RWPE1 (cell line): ENCODE results near the gene GALNT9.

Experiments
- CTCF ChIA-PET: fragments of 350-600 bp; sonication (Branson Sonifier 250); formaldehyde crosslinking; extraction: SDS; loops from one replicate; lab custom pipeline; 2021; lab: Yijun Ruan, JAX
- POLR2A ChIA-PET: fragments of 400-600 bp; formaldehyde crosslinking; extraction: SDS; loops from one replicate; lab custom pipeline; 2020; ENCODE audit warnings: antibody characterized with exemption; ENCODE audit not compliant: low non-redundant PET; lab: Yijun Ruan, JAX
- DNase-seq: peaks from one replicate; pipeline ENCODE4 v3.0.0; 2012; ENCODE audit warnings: low spot score
- H3K27ac ChIP-seq: fragments of 450-650 bp; 2 replicates; pipeline ENCODE4 v1.5.1; 2017
- TF ChIP-seq, protein P1 (sequence below): fragments of 450-650 bp; conservative IDR thresholded peaks from 2 replicates; pipeline ENCODE4 v1.5.1; 2017; ENCODE audit warnings: low read depth, mild to moderate bottlenecking

GALNT9 gene

DNA sequence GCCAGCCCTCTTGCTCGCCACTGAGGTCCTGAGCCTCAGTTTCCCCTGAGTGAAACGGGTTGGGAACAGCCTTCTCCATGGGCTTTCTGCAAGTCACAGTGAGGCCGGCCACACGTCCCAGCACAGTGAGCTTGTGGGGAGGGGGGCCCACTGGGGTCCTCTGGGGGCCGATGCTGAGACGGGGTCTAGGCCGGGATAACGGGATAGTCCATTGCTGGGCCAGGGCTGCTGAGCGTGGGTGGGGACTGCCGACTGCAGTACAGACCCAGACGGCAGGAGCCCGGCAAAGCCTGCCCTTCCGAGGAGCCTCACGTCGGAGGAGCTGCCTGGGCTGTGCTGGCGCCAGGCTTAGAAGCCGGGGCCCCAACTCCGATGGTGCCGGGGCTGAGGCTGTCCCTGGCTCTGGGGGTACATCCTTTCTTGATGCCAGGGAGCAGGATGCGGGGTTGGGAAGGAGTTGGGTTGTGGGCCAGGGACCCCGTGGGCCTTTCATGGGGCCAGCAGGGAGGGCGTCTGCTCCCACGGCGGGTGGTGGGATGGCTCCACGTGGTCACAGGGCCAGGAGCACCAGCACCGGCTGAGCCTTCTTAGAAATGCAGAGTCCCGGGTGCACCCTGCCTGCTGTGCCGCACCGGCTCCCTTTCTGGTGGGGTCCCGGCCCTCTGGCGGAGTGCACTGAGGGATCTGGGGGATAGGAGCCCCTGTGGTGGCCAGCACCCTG is 160.9 kb downstream of the GALNT9 start:
- CTCF ChIA-PET: no interaction called here
- H3K27ac ChIP-seq: no peak overlapping the region
- TF ChIP-seq, protein P1, sequence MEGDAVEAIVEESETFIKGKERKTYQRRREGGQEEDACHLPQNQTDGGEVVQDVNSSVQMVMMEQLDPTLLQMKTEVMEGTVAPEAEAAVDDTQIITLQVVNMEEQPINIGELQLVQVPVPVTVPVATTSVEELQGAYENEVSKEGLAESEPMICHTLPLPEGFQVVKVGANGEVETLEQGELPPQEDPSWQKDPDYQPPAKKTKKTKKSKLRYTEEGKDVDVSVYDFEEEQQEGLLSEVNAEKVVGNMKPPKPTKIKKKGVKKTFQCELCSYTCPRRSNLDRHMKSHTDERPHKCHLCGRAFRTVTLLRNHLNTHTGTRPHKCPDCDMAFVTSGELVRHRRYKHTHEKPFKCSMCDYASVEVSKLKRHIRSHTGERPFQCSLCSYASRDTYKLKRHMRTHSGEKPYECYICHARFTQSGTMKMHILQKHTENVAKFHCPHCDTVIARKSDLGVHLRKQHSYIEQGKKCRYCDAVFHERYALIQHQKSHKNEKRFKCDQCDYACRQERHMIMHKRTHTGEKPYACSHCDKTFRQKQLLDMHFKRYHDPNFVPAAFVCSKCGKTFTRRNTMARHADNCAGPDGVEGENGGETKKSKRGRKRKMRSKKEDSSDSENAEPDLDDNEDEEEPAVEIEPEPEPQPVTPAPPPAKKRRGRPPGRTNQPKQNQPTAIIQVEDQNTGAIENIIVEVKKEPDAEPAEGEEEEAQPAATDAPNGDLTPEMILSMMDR: no peak
- no peak for DNase-seq
- POLR2A ChIA-PET: no interaction called here

DNA sequence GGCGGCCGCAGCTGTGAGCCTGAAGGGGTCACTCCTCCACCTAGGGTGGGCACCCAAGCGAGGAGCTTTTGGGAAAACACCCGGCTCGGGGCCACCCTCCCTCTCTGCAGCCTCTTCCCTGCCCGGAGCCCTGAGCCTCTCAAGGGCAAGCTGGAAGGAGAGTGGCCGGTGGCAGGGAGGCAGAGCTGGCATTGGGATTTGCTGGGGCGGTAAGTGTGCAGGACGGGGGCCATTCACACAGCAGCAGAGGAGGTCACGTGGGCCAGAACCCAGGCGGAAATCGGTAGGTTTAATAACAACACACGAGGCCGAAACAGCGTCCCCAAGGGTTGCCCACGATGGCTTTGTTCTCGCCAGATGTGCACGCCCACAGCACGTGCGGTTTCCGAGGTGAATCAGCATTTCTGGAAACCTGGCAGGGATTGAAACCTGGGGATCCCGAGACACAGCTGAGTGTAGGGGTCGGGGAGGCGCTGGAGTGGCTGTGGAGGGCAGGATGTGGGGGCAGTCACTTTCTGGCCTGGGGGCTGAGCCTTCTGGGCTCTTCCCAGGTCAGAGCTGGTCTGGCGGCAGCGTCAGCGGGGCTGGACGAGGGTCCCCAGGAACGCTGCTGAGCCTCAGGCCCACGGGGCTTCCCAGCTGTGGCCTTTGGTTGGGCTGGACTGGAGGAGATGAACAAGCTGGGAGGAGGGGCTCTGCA is 161.6 kb downstream of the GALNT9 start:
- H3K27ac ChIP-seq: no peak overlapping the region
- ChIA-PET POLR2A (no interaction called here), CTCF (no interaction called here)
- DNase-seq: no peak
- TF ChIP-seq, protein P1: no peak

DNA sequence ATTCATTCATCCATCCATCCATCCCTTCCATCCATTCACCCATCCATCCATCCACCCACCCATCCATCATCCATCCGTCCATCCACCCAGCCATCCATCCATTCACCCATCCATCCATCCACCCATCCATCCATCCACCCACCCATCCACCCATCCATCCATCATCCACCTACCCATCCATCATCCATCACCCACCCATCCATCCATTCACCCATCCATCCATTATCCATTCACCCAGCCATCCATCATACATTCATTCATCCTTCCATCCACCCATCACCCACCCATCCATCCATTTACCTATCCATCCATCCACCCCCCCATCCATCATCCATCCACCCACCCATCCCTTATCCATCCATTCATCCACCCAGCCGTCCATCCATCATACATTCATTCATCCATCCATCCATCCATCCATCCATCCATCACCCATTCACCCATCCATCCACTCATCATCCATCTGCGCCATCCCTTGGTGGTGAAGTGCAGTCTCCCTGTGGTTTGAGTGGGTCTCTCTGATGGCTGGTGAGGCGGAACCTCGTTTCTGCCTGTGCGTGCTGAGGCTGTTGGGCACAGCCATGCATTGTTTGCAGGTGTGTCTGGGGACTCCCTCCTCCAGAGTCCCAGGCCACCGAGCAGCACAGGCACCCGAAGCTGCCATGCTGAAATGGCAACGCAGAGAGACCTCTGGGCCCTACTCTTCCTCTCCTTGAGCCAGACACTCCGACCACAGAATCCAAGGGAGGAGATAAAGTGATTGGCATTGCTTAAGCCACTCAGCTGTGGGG is 162.4 kb downstream of the GALNT9 start:
- ChIA-PET CTCF (no interaction called here), POLR2A (no interaction called here)
- TF ChIP-seq, protein P1: no peak
- H3K27ac ChIP-seq: no peak overlapping the region
- DNase-seq: no peak

DNA sequence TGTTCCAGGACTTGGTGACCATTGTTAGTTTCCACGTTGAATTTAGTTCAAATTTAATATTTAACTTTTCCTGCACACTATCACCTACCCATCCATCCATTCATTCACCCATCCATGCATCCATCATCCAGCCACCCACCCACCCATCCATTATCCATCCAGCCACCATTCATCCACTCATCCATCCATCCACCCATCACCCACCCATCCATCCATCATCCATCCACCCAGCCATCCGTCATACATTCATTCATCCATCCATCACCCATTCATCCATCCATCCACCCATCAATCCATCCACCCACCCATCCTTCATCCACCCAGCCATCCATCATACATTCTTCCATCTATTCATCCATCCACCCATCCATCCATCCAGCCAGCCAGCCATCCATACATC is 163.3 kb downstream of the GALNT9 start:
- ChIA-PET POLR2A (no interaction called here), CTCF (no interaction called here)
- TF ChIP-seq, protein P1: no peak
- H3K27ac ChIP-seq: no peak overlapping the region
- DNase-seq: no peak

DNA sequence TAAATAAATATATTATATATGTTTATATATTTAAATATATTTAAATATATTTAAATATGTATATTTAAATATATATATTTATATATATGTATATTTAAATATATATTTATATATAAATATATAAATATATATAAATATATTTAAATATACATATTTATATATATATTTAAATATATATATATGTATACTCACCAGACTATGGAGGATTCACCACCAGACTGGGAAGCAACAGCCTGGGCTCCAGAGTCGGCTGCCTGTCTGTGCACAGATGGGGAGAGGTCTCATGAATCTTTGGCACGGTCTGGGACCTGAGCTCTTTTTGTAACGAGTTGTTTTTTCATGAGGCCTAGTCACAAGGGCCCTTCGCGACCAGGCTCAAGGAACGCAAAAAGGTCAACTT is 163.8 kb downstream of the GALNT9 start:
- CTCF ChIA-PET: no interaction called here
- TF ChIP-seq, protein P1: no peak
- POLR2A ChIA-PET: no interaction called here
- no peak for DNase-seq
- no peak overlapping the region for H3K27ac ChIP-seq

DNA sequence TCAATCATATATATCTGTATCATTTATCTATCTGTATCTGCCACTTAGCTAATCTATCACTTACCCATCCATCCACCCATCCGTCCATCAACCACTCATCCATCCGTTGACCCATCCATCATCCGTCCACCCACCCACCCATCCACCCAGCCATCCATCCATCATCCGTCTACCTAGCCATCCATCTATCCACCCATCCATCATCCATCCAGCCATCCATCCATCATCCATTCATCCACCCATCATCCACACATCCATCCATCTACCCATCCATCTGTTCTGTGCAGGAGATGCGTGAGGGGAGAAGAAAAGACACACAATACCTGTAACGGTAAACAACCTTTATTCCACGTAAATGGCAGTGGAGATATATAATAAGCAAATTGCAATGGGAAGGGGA is 165.0 kb downstream of the GALNT9 start:
- POLR2A ChIA-PET: no interaction called here
- no peak for DNase-seq
- TF ChIP-seq, protein P1: no peak
- CTCF ChIA-PET: no interaction called here
- no peak overlapping the region for H3K27ac ChIP-seq
